ENCODE data around the gene MAPKAPK2.

The MAPKAPK2 gene

GRCh38 chr1:206687915-206688442 lies 3.3 kb downstream of the MAPKAPK2 start:
- no peak for TF ChIP-seq SPI1 (IDR thresholded peaks at IDR 0.05; ENCODE audit: low read depth, low read length)
- no peak for TF ChIP-seq POLR2A (IDR thresholded peaks at IDR 0.05; ENCODE audit: low read depth, low read length)
- no peak for TF ChIP-seq TAF1 (IDR thresholded peaks at IDR 0.05; ENCODE audit: low read depth, low read length)
- no peak for TF ChIP-seq PAX5 (IDR thresholded peaks at IDR 0.05; ENCODE audit: insufficient read depth, low read length, severe bottlenecking)
- no peak for TF ChIP-seq POLR2AphosphoS5 (IDR thresholded peaks at IDR 0.05; ENCODE audit: low read depth, low read length)
- no peak for DNase-seq (ENCODE audit: insufficient read length, low spot score)
- no peak for FAIRE-seq

GRCh38 chr1:206690516-206690915 lies 5.8 kb downstream of the MAPKAPK2 start:
- FAIRE-seq, result no peak
- DNase-seq (ENCODE audit: insufficient read length, low spot score), result no peak
- TF ChIP-seq POLR2AphosphoS5 (IDR thresholded peaks at IDR 0.05; ENCODE audit: low read depth, low read length), result no peak
- no peak for TF ChIP-seq POLR2A (IDR thresholded peaks at IDR 0.05; ENCODE audit: low read depth, low read length)
- no peak for TF ChIP-seq TAF1 (IDR thresholded peaks at IDR 0.05; ENCODE audit: low read depth, low read length)
- TF ChIP-seq PAX5 (IDR thresholded peaks at IDR 0.05; ENCODE audit: insufficient read depth, low read length, severe bottlenecking), result no peak
- no peak for TF ChIP-seq SPI1 (IDR thresholded peaks at IDR 0.05; ENCODE audit: low read depth, low read length)
- no peak for TF ChIP-seq POU2F2 (IDR thresholded peaks at IDR 0.05; ENCODE audit: low read depth, low read length)

- no peak for FAIRE-seq
- TF ChIP-seq POLR2AphosphoS5 (IDR thresholded peaks at IDR 0.05; ENCODE audit: low read depth, low read length) (no peak), SPI1 (IDR thresholded peaks at IDR 0.05; ENCODE audit: low read depth, low read length) (no peak), TAF1 (IDR thresholded peaks at IDR 0.05; ENCODE audit: low read depth, low read length) (no peak), POU2F2 (IDR thresholded peaks at IDR 0.05; ENCODE audit: low read depth, low read length) (no peak), PAX5 (IDR thresholded peaks at IDR 0.05; ENCODE audit: insufficient read depth, low read length, severe bottlenecking) (no peak), POLR2A (IDR thresholded peaks at IDR 0.05; ENCODE audit: low read depth, low read length) (no peak)
- no peak for DNase-seq (ENCODE audit: insufficient read length, low spot score)
Observed at GRCh38 chr1:206691604-206692003, 6.9 kb downstream of the MAPKAPK2 start.

GRCh38 chr1:206693029-206693428 lies 8.3 kb downstream of the MAPKAPK2 start:
- TF ChIP-seq POU2F2 (IDR thresholded peaks at IDR 0.05; ENCODE audit: low read depth, low read length), result no peak
- TF ChIP-seq SPI1 (IDR thresholded peaks at IDR 0.05; ENCODE audit: low read depth, low read length), result no peak
- no peak for TF ChIP-seq POLR2AphosphoS5 (IDR thresholded peaks at IDR 0.05; ENCODE audit: low read depth, low read length)
- no peak for TF ChIP-seq POLR2A (IDR thresholded peaks at IDR 0.05; ENCODE audit: low read depth, low read length)
- no peak for TF ChIP-seq PAX5 (IDR thresholded peaks at IDR 0.05; ENCODE audit: insufficient read depth, low read length, severe bottlenecking)
- no peak for TF ChIP-seq TAF1 (IDR thresholded peaks at IDR 0.05; ENCODE audit: low read depth, low read length)
- FAIRE-seq (no peak), DNase-seq (ENCODE audit: insufficient read length, low spot score) (no peak)

- FAIRE-seq, result no peak
- no peak for DNase-seq (ENCODE audit: insufficient read length, low spot score)
- no peak for TF ChIP-seq POLR2A (IDR thresholded peaks at IDR 0.05; ENCODE audit: low read depth, low read length)
Observed at GRCh38 chr1:206693592-206693991, 8.9 kb downstream of the MAPKAPK2 start.

GRCh38 chr1:206694171-206695124 lies 9.7 kb downstream of the MAPKAPK2 start:
- DNase-seq (ENCODE audit: insufficient read length, low spot score) (no peak), FAIRE-seq (no peak)
- TF ChIP-seq POU2F2 (IDR thresholded peaks at IDR 0.05; ENCODE audit: low read depth, low read length), result no peak
- TF ChIP-seq POLR2AphosphoS5 (IDR thresholded peaks at IDR 0.05; ENCODE audit: low read depth, low read length), result no peak
- TF ChIP-seq POLR2A (IDR thresholded peaks at IDR 0.05; ENCODE audit: low read depth, low read length), result no peak
- TF ChIP-seq SPI1 (IDR thresholded peaks at IDR 0.05; ENCODE audit: low read depth, low read length), result no peak
- no peak for TF ChIP-seq PAX5 (IDR thresholded peaks at IDR 0.05; ENCODE audit: insufficient read depth, low read length, severe bottlenecking)
- no peak for TF ChIP-seq TAF1 (IDR thresholded peaks at IDR 0.05; ENCODE audit: low read depth, low read length)

- DNase-seq (ENCODE audit: insufficient read length, low spot score), result no peak
- TF ChIP-seq POU2F2 (IDR thresholded peaks at IDR 0.05; ENCODE audit: low read depth, low read length) (no peak), POLR2A (IDR thresholded peaks at IDR 0.05; ENCODE audit: low read depth, low read length) (no peak), PAX5 (IDR thresholded peaks at IDR 0.05; ENCODE audit: insufficient read depth, low read length, severe bottlenecking) (no peak), SPI1 (IDR thresholded peaks at IDR 0.05; ENCODE audit: low read depth, low read length) (no peak), POLR2AphosphoS5 (IDR thresholded peaks at IDR 0.05; ENCODE audit: low read depth, low read length) (no peak), TAF1 (IDR thresholded peaks at IDR 0.05; ENCODE audit: low read depth, low read length) (no peak)
- no peak for FAIRE-seq
Observed at GRCh38 chr1:206695733-206696132, 11.0 kb downstream of the MAPKAPK2 start.

- TF ChIP-seq POU2F2 (IDR thresholded peaks at IDR 0.05; ENCODE audit: low read depth, low read length), result no peak
- TF ChIP-seq SPI1 (IDR thresholded peaks at IDR 0.05; ENCODE audit: low read depth, low read length), result no peak
- no peak for TF ChIP-seq POLR2A (IDR thresholded peaks at IDR 0.05; ENCODE audit: low read depth, low read length)
- TF ChIP-seq POLR2AphosphoS5 (IDR thresholded peaks at IDR 0.05; ENCODE audit: low read depth, low read length), result no peak
- no peak for TF ChIP-seq PAX5 (IDR thresholded peaks at IDR 0.05; ENCODE audit: insufficient read depth, low read length, severe bottlenecking)
- TF ChIP-seq TAF1 (IDR thresholded peaks at IDR 0.05; ENCODE audit: low read depth, low read length), result no peak
- DNase-seq (ENCODE audit: insufficient read length, low spot score), result no peak
- FAIRE-seq, result no peak
Observed at GRCh38 chr1:206696812-206697585, 12.3 kb downstream of the MAPKAPK2 start.

GRCh38 chr1:206698011-206698410 lies 13.3 kb downstream of the MAPKAPK2 start:
- FAIRE-seq (no peak), DNase-seq (ENCODE audit: insufficient read length, low spot score) (no peak)
- TF ChIP-seq PAX5 (IDR thresholded peaks at IDR 0.05; ENCODE audit: insufficient read depth, low read length, severe bottlenecking) (no peak), TAF1 (IDR thresholded peaks at IDR 0.05; ENCODE audit: low read depth, low read length) (no peak), POU2F2 (IDR thresholded peaks at IDR 0.05; ENCODE audit: low read depth, low read length) (no peak), SPI1 (IDR thresholded peaks at IDR 0.05; ENCODE audit: low read depth, low read length) (no peak), POLR2A (IDR thresholded peaks at IDR 0.05; ENCODE audit: low read depth, low read length) (no peak), POLR2AphosphoS5 (IDR thresholded peaks at IDR 0.05; ENCODE audit: low read depth, low read length) (no peak)
